H9 (cell line): ENCODE measurements around the gene DNAI1. TPM values are rescaled to one million over a fixed set of nuclear protein-coding genes. Genes with fewer than 3 reads are reported as not detected.

ENCODE experiments used
- DNase-seq: peaks from one replicate; pipeline ENCODE4 v3.0.0-alpha.2; 2017
- H2AFZ ChIP-seq: one replicate; pipeline ENCODE4 v1.6.1; 2013; ENCODE audit warnings: mild to moderate bottlenecking, low read length, control low read depth, moderate library complexity
- H2AK5ac ChIP-seq: 2 replicates; pipeline ENCODE4 v1.6.1; 2013; ENCODE audit warnings: low read length, control low read depth, mixed read lengths; ENCODE audit not compliant: insufficient read length
- H2BK120ac ChIP-seq: one replicate; pipeline ENCODE4 v1.6.1; 2013; ENCODE audit warnings: low read depth, mild to moderate bottlenecking, low read length, control low read depth, inconsistent platforms; ENCODE audit not compliant: poor library complexity, severe bottlenecking
- H2BK12ac ChIP-seq: 2 replicates; pipeline ENCODE4 v1.6.1; 2013; ENCODE audit warnings: low read length, control low read depth, mixed read lengths, low read depth; ENCODE audit not compliant: insufficient read length
- H2BK15ac ChIP-seq: 2 replicates; pipeline ENCODE4 v1.6.1; 2013; ENCODE audit warnings: low read depth, low read length, control low read depth
- H2BK20ac ChIP-seq: one replicate; pipeline ENCODE4 v1.6.1; 2013; ENCODE audit warnings: low read depth, mild to moderate bottlenecking, low read length, control low read depth, inconsistent platforms; ENCODE audit not compliant: poor library complexity, severe bottlenecking
- H2BK5ac ChIP-seq: 2 replicates; pipeline ENCODE4 v1.6.1; 2013; ENCODE audit warnings: low read length, control low read depth, mixed read lengths; ENCODE audit not compliant: insufficient read length
- H3K14ac ChIP-seq: 2 replicates; pipeline ENCODE4 v1.6.1; 2013; ENCODE audit warnings: low read length, control low read depth; ENCODE audit not compliant: insufficient read depth
- H3K18ac ChIP-seq: 2 replicates; pipeline ENCODE4 v1.6.1; 2013; ENCODE audit warnings: low read depth, mild to moderate bottlenecking, mixed read lengths, low read length, control low read depth; ENCODE audit not compliant: insufficient read length
- H3K23ac ChIP-seq: 2 replicates; pipeline ENCODE4 v1.6.1; 2013; ENCODE audit warnings: low read length, control low read depth, mixed read lengths, low read depth; ENCODE audit not compliant: insufficient read length
- H3K23me2 ChIP-seq: 2 replicates; pipeline ENCODE4 v1.6.1; 2013; ENCODE audit warnings: low read depth, mild to moderate bottlenecking, mixed read lengths, low read length, control low read depth; ENCODE audit not compliant: insufficient read length, poor library complexity, severe bottlenecking
- H3K27ac ChIP-seq: 2 replicates; pipeline ENCODE4 v1.5.1; 2013; ENCODE audit warnings: low read length, control low read depth, mixed read lengths, low read depth; ENCODE audit not compliant: insufficient read length
- H3K27me3 ChIP-seq: 2 replicates; pipeline ENCODE4 v1.6.1; 2013; ENCODE audit warnings: low read length, control low read depth, inconsistent platforms; ENCODE audit not compliant: insufficient read depth
- H3K4ac ChIP-seq: 2 replicates; pipeline ENCODE4 v1.6.1; 2013; ENCODE audit warnings: low read depth, mild to moderate bottlenecking, control low read depth, inconsistent platforms, low read length, moderate library complexity
- H3K4me1 ChIP-seq: 2 replicates; pipeline ENCODE4 v1.6.1; 2013; ENCODE audit warnings: low read length, control low read depth, inconsistent platforms; ENCODE audit not compliant: insufficient read depth
- H3K4me2 ChIP-seq: 2 replicates; pipeline ENCODE4 v1.6.1; 2013; ENCODE audit warnings: low read length, control low read depth, mixed read lengths; ENCODE audit not compliant: insufficient read length, insufficient read depth
- H3K56ac ChIP-seq: 2 replicates; pipeline ENCODE4 v1.6.1; 2013; ENCODE audit warnings: low read depth, mild to moderate bottlenecking, mixed read lengths, low read length, control low read depth; ENCODE audit not compliant: insufficient read length
- H3K79me1 ChIP-seq: 2 replicates; pipeline ENCODE4 v1.6.1; 2013; ENCODE audit warnings: low read depth, mild to moderate bottlenecking, moderate library complexity, low read length, control low read depth, inconsistent platforms; ENCODE audit not compliant: insufficient read depth, poor library complexity, severe bottlenecking
- H3K79me2 ChIP-seq: 2 replicates; pipeline ENCODE4 v1.6.1; 2013; ENCODE audit warnings: low read length, control low read depth, inconsistent platforms; ENCODE audit not compliant: insufficient read depth
- H3K9ac ChIP-seq: 2 replicates; pipeline ENCODE4 v1.6.1; 2013; ENCODE audit warnings: low read length, control low read depth, mixed read lengths; ENCODE audit not compliant: insufficient read length; ENCODE audit errors: extremely low read depth
- H3K9me3 ChIP-seq: one replicate; pipeline ENCODE4 v1.6.1; 2013; ENCODE audit warnings: low read depth, low read length, inconsistent platforms; ENCODE audit not compliant: control insufficient read depth
- H3T11ph ChIP-seq: one replicate; pipeline ENCODE4 v1.6.1; 2013; ENCODE audit warnings: mild to moderate bottlenecking, low read length, control low read depth, inconsistent platforms
- H4K20me1 ChIP-seq: one replicate; pipeline ENCODE4 v1.6.1; 2013; ENCODE audit not compliant: control insufficient read depth, insufficient read length, insufficient read depth
- H4K5ac ChIP-seq: 2 replicates; pipeline ENCODE4 v1.6.1; 2013; ENCODE audit warnings: low read depth, mild to moderate bottlenecking, mixed read lengths, low read length, control low read depth; ENCODE audit not compliant: insufficient read length
- H4K8ac ChIP-seq: replicated peaks from 2 replicates; pipeline ENCODE4 v1.6.1; 2013; ENCODE audit warnings: low read length, control low read depth, mixed read lengths, low read depth; ENCODE audit not compliant: insufficient read length
- H4K91ac ChIP-seq: 2 replicates; pipeline ENCODE4 v1.6.1; 2013; ENCODE audit warnings: low read depth, mild to moderate bottlenecking, moderate library complexity, mixed read lengths, low read length, control low read depth; ENCODE audit not compliant: insufficient read length
- H3K27ac Mint-ChIP-seq, 3 experiments: 2 replicates in 2 of 3; 3 replicates in 1 of 3; pipeline ENCODE4 v1.8.0; 2020 to 2021; ENCODE audit warnings: mixed read lengths in 3 of 3, mild to moderate bottlenecking in 1 of 3, moderate library complexity in 1 of 3
- H3K27me3 Mint-ChIP-seq: 2 replicates; pipeline ENCODE4 v1.8.0; 2021; ENCODE audit warnings: low read depth, mild to moderate bottlenecking, moderate library complexity, mixed read lengths
- H3K36me3 Mint-ChIP-seq, 3 experiments: 2 replicates in 2 of 3; 3 replicates in 1 of 3; pipeline ENCODE4 v1.8.0; 2020 to 2021; ENCODE audit warnings: low read depth in 3 of 3, mixed read lengths in 3 of 3; ENCODE audit not compliant: insufficient read depth in 1 of 3
- H3K4me1 Mint-ChIP-seq, 2 experiments: 2 replicates each; pipeline ENCODE4 v1.8.0; 2020; ENCODE audit warnings: mixed read lengths in 2 of 2
- H3K4me3 Mint-ChIP-seq, 2 experiments: 2 replicates in 1 of 2; 3 replicates in 1 of 2; pipeline ENCODE4 v1.8.0; 2020 to 2021; ENCODE audit warnings: mild to moderate bottlenecking in 2 of 2, mixed read lengths in 2 of 2, moderate library complexity in 1 of 2
- H3K9me3 Mint-ChIP-seq, 2 experiments: 2 replicates in 1 of 2; 3 replicates in 1 of 2; pipeline ENCODE4 v1.8.0; 2020; ENCODE audit warnings: mild to moderate bottlenecking in 2 of 2, mixed read lengths in 2 of 2, moderate library complexity in 1 of 2
- WGBS: extraction: QIAGEN DNeasy Blood & Tissue Kit; methylation state at CpG from one replicate; pipeline ENCODE4 v1.1.7; 2013; ENCODE audit warnings: missing lambda C conversion rate, low lambda C conversion rate, mixed read lengths; ENCODE audit not compliant: insufficient read length; ENCODE audit errors: extremely low coverage; 5-methylcytosine and 5-hydroxymethylcytosine counted together
- total RNA-seq: library from RNA; stranded (reverse); gene quantifications from 2 replicates; pipeline ENCODE4 v1.2.1, GENCODE V29; 2021
- TF ChIP-seq, protein P1 (sequence below): fragments of 200-600 bp; sonication (generic); conservative IDR thresholded peaks from 3 replicates; pipeline ENCODE4 v1.8.0; 2021; ENCODE audit warnings: antibody characterized with exemption, mild to moderate bottlenecking

The DNAI1 gene
- total RNA-seq, 1 experiment from 2014 or later, result 0.22 TPM

DNA sequence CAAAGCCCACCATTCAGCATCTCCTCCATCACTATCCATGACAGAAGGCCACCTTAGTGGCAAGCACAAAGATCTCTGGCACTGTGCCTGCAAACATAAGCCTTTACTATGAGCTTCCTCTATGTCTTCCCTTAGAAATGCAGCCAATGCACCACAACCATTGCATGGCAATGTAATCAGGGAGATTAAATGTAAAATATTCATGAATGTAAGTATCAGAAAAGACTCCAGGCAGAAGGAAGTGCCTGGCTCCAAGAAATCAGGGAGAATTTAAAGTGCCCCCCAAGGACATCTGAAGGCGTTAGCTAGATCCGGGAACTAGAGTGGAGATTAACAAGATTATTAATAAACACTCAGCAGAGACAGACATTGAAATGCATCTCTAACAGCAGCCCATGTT is 49.5 kb upstream of the DNAI1 start:
- no peak overlapping the region for H2BK120ac ChIP-seq
- H3K27ac ChIP-seq, result no peak overlapping the region
- H2BK20ac ChIP-seq, result no peak overlapping the region
- no peak overlapping the region for H3K23ac ChIP-seq
- Mint-ChIP-seq H3K36me3 (no peaks in the 10 kb centered on the region), H3K9me3 (no peaks in the 10 kb centered on the region), H3K27ac (no peak overlapping the region), H3K27me3 (0 out of 2 replicates have a peak, but pooled peaks cover 2% of the 10 kb centered on the region), H3K4me3 (no peak overlapping the region), H3K4me1 (no peaks in the 10 kb centered on the region)
- H3K27me3 ChIP-seq, result no peaks in the 10 kb centered on the region
- no peaks in the 10 kb centered on the region for H4K20me1 ChIP-seq
- TF ChIP-seq, protein P1, sequence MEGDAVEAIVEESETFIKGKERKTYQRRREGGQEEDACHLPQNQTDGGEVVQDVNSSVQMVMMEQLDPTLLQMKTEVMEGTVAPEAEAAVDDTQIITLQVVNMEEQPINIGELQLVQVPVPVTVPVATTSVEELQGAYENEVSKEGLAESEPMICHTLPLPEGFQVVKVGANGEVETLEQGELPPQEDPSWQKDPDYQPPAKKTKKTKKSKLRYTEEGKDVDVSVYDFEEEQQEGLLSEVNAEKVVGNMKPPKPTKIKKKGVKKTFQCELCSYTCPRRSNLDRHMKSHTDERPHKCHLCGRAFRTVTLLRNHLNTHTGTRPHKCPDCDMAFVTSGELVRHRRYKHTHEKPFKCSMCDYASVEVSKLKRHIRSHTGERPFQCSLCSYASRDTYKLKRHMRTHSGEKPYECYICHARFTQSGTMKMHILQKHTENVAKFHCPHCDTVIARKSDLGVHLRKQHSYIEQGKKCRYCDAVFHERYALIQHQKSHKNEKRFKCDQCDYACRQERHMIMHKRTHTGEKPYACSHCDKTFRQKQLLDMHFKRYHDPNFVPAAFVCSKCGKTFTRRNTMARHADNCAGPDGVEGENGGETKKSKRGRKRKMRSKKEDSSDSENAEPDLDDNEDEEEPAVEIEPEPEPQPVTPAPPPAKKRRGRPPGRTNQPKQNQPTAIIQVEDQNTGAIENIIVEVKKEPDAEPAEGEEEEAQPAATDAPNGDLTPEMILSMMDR, result no peak
- no peaks in the 10 kb centered on the region for H3K79me2 ChIP-seq
- no peak overlapping the region for H3K18ac ChIP-seq
- no peaks in the 10 kb centered on the region for H3K23me2 ChIP-seq
- DNase-seq, result no peak
- no peak overlapping the region for H4K8ac ChIP-seq
- no peak overlapping the region for H3K4ac ChIP-seq
- H2BK12ac ChIP-seq, result no peak overlapping the region
- no peak overlapping the region for H3K9ac ChIP-seq
- H4K5ac ChIP-seq, result no peak overlapping the region
- H3K4me1 ChIP-seq, result no peaks in the 10 kb centered on the region
- no peak overlapping the region for H3K56ac ChIP-seq
- no peaks in the 10 kb centered on the region for H3K9me3 ChIP-seq
- no peak overlapping the region for H3K14ac ChIP-seq
- no peak overlapping the region for H2AK5ac ChIP-seq
- no CpG with 5 or more reads among the region's 2 CpGs for WGBS
- H2BK5ac ChIP-seq, result no peak overlapping the region
- H4K91ac ChIP-seq, result no peak overlapping the region
- H2BK15ac ChIP-seq, result no peak overlapping the region
- H3K79me1 ChIP-seq, result no peaks in the 10 kb centered on the region
- H3K4me2 ChIP-seq, result no peak overlapping the region
- H3T11ph ChIP-seq, result no peak overlapping the region
- H2AFZ ChIP-seq, result no peak overlapping the region
